GM10248 (cell line): ENCODE data around the gene KCNIP4.

Source experiments
- CTCF ChIA-PET: fragments of 300-600 bp; sonication (Branson Sonifier 250); formaldehyde crosslinking; extraction: SDS; loops from one replicate; lab custom pipeline; 2021; ENCODE audit warnings: antibody characterized with exemption; lab: Yijun Ruan, JAX
- POLR2A ChIA-PET: fragments of 350-650 bp; sonication (Branson Sonifier 250); formaldehyde crosslinking; extraction: SDS; loops from one replicate; lab custom pipeline; 2020; ENCODE audit warnings: antibody characterized with exemption; lab: Yijun Ruan, JAX
- DNase-seq: peaks from one replicate; pipeline ENCODE4 v3.0.0; 2012; ENCODE audit errors: extremely low spot score
- CTCF ChIP-seq: IDR thresholded peaks from 2 replicates; pipeline ENCODE4 v1.5.1; 2012; ENCODE audit warnings: mild to moderate bottlenecking, low read depth; ENCODE audit errors: extremely low read depth, missing control alignments, control extremely low read depth

Gene KCNIP4

GRCh38 chr4:21552455-21552854, 396.1 kb downstream of the KCNIP4 start:
- POLR2A ChIA-PET = no interaction called here
- no peak for DNase-seq
- TF ChIP-seq CTCF = no peak
- CTCF ChIA-PET = no interaction called here

- POLR2A ChIA-PET = no interaction called here
- CTCF ChIA-PET = no interaction called here
- TF ChIP-seq CTCF = no peak
- no peak for DNase-seq
These were observed 403.6 kb downstream of the KCNIP4 start for GRCh38 chr4:21544955-21545354.

GRCh38 chr4:21544415-21544814, 404.2 kb downstream of the KCNIP4 start:
- no peak for TF ChIP-seq CTCF
- DNase-seq = no peak
- POLR2A ChIA-PET = no interaction called here
- CTCF ChIA-PET = interaction anchor here (1.3 kb wide), 1 partner anchor 13 kb away, joined by 3 read pairs; no protein-coding TSS in a partner anchor

DNA sequence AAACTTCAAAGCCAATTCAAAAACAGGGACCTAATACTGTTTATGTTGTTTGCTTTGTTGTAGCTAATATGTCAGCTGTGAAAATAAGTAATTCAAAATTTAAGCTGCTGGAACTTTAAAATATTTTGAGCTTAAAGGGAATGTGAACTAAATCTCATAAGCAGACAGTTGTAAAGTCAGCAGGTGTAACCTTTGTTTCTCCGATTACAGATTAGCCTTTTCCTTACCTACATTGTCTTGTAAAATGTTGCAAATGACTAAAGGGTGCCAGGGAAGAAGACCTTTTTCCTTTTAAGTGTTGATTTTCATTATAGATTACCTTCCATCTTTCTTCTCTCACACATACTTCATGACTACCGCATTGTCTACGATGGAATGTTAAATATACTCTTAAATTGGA, 405.1 kb downstream of the KCNIP4 start:
- ChIA-PET CTCF (interaction anchor here (0.7 to 1.3 kb wide), 2 partner anchors 12 to 21 kb away, joined by 3 read pairs; no protein-coding TSS in a partner anchor), POLR2A (no interaction called here)
- DNase-seq = no peak
- TF ChIP-seq CTCF = no peak

DNA sequence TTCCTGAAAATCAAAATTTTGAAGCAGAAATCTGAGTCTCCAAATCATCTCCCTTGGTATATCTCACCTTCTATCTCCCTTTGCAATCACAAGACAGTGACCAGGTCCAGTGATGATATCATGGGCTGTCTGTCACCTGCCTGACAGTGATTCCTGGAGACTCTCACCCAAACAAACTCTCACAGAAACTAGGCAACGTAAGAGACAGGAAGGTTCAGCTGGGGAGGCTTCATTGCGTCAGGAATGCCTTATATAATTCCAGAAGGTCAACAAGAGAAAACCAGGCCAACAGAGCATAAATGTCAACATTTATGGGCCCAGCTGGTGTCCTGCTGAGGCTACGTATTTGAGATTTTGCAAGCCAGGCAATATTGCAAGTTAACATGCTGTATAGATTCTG, 412.7 kb downstream of the KCNIP4 start:
- TF ChIP-seq CTCF = no peak
- ChIA-PET CTCF (no interaction called here), POLR2A (no interaction called here)
- no peak for DNase-seq

DNA sequence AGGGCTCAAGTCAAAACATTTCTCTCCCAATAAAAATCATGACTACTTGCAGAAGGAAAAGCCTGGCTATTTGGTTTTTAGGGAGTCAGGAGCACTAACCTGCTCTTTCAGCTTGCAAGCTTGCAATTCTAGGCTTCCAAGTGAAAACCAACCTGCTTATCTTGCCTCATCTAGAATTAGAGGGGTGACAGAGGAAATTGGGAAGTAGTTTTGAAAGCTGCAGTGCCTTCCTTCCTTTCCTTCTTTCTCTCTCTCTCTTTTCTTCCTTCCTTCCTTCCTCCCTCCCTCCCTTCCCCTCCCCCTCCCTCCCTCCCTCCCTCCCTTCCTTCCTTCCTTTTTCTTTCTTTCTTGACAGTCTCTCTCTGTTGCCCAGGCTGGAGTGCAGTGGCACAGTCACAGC, 417.5 kb downstream of the KCNIP4 start:
- CTCF ChIA-PET = interaction anchor here (1.0 to 2.0 kb wide), 3 partner anchors 10 to 28 kb away, joined by 3 to 8 read pairs (median 6); no protein-coding TSS in a partner anchor
- POLR2A ChIA-PET = no interaction called here
- DNase-seq = no peak
- TF ChIP-seq CTCF = no peak
